OCI-M1 (cell line): Measurements from ENCODE around the gene CPLANE2.
A peak's percentile ranks its signal among the peaks of the same experiment; 100 is the strongest.
"Not testable (repeated sequence)": the region's sequence is repeated elsewhere in the genome, so short reads cannot be mapped to it uniquely, and the experiment has no call there.

Experiments used
- DNase-seq: peaks from one replicate; lab custom pipeline; 2025; lab: John Stamatoyannopoulos, UW

Gene CPLANE2, protein sequence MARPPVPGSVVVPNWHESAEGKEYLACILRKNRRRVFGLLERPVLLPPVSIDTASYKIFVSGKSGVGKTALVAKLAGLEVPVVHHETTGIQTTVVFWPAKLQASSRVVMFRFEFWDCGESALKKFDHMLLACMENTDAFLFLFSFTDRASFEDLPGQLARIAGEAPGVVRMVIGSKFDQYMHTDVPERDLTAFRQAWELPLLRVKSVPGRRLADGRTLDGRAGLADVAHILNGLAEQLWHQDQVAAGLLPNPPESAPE

DNA sequence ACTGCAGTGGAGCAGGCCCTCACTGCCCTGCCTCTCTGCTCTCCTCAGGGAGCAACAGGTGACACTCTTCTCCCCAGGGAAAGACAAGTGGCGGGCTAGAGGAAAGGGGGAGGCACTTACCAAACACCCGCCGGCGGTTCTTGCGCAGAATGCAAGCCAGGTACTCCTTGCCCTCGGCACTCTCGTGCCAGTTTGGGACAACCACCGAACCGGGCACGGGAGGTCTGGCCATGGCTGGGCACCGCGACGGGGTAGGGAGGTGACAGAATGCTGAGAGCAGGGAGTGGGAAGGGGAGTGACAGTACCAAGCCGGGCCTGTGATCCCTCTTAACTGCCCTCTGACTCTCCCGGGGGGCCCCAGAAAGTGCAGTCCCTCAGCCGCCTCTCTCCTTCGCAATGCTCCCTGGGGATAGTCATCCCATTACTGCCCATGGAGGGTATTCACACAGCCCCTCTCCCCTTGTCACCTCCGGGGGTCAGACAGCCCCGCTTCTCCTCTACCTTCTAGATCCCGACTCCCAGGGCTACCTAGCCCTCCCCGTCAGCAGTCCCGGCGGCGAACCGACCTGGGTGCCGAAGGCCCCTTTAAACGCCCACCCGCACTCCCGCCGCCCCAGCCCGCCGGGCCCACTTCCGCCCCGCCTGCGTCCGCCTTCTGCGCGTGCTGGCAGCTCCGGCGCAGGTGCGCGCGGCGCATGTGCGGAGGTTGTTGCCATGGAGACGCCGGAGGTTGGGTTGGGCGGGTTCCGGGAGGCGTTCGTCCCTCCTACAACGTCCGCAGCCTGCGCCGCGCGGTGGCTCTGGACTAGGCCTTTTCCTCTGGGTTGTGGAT is at the start of gene CPLANE2:
Gene CPLANE2 (minus strand): TSS at position 673 of the 832 bp plus-strand sequence. CDS start 441 bp downstream, at position 232.
- no peak for DNase-seq

DNA sequence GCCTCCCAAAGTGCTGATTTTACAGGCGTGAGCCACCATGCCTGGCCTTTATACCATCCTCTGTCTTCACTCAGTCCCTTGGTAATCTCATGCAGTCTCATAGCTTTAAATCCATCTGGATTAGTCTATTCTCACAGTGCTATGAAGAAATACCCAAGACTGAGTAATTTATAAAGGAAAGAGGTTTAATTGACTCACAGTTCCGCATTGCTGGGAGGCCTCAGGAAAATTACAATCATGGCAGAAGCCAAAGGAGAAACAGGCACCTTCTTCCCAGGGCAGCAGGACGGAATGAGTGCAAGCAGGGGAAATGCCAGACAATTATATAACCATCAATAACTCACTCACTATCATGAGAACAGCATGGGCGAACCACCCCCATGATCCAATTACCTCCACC is 49.1 kb upstream of the CPLANE2 start:
- DNase-seq: no peak

DNA sequence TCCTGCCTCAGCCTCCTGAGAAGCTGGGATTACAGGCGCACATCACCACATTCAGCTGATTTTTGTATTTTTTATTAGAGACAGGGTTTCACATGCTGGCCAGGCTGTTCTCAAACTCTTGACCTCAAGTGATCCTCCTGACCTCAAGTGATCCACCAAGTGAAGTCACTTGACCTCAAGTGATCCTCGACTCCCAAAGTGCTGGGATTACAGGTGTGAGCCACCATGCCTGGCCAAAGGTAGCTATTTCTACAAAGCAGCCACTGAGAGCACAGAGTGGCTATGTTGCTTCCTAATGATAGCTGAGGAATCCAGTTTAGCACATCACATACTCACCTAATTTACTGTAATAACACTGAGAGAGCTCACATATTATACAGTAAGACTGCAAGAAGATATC is 44.8 kb upstream of the CPLANE2 start:
- no peak for DNase-seq

DNA sequence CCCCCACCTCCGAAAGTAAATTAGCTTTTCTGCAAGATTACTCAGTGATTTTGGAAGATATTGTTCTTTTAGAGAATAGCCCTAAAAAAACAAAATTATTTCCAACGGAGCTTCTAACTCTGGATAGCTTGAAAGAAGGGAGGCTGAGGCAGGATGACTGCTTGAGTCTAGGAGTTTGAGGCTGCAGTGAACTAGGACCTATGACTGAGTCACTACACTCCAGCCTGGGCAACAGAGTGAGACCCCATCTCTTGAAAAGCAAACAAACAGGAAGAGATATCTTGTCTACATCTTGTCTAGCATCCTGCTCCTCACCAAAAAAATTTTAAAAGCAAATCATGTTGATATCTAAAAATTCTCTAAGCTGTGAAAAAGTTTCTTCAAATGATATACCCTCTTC is 42.2 kb upstream of the CPLANE2 start:
- DNase-seq: no peak

DNA sequence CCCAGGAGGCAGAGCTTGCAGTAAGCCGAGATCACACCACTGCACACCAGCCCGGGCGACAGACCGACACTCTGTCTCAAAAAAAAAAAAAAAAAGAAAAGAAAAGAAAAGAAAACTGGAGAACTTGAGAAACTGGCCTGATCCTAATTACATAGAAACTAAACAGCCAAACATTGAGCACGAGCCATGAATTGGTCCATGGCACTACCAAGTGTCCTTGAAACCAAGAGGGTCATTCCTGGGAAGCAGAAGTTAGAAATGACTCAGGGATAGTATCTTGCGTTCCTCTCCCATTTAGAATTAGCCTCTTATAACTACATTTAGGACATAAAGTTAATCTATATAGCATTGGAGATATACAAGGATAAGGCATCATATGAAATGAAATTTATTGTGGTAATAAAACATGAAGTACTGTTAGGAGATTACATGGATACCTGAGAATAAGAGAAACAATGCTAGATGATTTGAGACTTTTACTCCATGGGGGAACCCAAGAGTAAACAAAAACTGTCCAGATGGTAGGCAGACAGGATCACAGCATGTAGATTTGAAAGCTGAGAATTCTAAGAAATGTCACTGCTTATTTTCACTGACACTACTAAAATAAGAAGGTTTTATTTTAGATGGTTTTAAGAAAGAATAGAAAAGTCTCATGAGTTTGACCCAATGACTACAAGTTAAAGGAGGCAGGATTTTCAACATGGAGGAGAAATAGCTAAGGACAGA is 39.5 kb upstream of the CPLANE2 start:
- no peak for DNase-seq

DNA sequence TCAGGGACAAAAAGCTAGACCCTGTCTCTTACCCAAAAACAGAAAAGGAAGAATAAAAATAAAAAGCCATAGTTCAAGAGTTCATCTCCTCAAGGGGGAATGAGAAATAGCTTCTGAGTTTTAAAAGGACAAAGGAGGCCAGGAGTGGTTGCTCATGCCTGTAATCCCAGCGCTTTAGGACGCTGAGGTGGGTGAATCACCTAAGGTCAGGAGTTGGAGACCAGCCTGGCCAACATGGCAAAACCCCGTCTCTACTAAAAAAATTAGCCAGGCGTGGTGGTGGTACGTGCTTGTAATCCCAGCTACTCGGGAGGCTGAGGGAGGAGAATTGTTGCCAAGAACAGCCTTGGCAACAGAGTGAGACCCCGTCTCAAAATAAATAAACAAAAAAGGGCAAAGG is 38.6 kb upstream of the CPLANE2 start:
- DNase-seq: no peak

DNA sequence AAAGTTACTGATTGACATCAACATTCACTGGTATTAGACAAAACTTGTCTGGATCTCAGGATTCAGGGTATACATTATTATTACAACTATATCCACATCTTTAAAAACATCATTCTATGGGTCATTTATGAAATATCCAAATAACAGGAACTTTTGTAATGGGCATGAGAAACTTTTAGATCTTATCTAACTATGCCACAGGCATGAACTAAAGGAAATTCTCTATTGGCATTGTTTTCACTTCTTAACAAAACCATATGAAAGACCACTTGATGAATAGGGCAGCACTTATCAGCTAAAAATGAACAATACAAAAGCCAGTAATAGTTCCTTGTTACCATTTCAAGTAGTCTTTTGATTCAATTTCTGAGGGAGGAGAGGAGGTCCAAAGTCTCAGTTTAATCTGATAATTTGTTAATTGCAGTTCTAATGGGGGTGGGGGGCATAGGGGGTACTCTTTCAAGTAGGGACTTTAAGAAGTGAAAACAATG is 30.8 kb upstream of the CPLANE2 start:
- DNase-seq: peak; percentile 26

DNA sequence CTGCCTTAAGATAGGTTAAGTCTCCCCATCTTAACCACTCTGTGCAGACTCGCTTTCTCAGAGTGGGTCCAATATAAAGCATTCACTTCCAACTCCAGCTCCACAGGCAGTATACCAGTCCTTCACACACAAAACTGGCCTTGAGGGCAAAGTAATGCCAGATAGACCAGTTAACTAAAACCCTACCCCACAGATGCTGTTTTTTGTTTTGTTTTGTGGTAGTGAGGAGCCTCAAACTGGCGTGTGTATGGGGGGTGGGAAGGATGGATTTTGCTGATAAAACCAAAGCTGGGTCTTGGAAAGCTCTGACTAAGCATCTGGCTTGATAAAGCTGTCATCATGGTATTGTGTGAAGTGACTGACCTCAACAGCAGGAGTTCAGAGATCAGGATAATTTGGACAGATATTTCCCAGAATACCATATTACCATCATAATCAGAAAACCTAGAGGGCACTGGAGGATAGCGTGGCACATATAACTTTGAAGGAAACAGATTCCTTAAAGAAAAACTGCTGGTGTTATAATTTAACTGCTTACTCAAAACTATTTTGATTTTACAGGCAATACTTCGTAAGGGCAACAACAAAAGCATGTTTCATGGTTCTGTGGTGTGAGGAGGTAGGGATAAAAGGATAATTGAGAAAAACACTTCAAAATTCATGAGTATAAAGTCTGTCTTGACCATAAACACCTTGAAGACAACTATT is 29.6 kb upstream of the CPLANE2 start:
- peak; percentile 94 for DNase-seq

DNA sequence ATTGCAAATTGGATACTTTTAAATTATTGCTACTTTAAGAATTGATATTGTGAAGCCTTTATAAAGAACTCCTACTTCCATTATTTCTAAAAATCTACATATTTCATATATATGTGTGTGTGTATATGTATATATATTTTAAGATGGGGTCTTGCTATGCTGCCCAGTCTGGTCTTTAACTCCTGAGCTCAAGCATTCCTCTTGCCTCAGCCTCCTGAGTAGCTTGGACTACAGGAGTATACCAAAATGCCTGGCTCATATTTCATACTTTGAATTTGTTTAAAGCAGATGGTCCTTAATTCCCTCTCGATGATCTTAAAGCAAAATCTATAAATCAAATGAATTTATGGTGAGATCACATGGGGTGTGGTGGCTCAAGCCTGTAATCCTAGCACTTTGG is 25.1 kb upstream of the CPLANE2 start:
- no peak for DNase-seq

DNA sequence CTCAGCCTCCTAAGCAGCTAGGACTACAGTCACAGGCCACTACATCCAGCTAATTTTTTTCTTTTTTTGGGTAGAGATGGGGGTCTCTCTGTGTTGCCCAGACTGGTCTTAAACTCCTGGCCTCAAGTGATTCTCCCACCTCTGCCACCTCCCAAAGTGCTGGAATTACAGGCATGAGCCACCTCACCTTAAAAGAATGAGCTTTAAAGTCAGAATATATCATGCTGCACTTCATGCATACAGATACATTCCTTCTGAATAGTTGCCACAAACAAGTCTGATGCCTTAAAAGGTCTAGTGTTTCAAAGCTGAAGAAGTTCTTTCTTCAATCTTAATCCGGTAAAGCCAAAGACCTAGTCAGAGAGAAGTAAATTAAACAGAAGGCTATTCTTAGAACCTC is 23.8 kb upstream of the CPLANE2 start:
- DNase-seq: no peak

DNA sequence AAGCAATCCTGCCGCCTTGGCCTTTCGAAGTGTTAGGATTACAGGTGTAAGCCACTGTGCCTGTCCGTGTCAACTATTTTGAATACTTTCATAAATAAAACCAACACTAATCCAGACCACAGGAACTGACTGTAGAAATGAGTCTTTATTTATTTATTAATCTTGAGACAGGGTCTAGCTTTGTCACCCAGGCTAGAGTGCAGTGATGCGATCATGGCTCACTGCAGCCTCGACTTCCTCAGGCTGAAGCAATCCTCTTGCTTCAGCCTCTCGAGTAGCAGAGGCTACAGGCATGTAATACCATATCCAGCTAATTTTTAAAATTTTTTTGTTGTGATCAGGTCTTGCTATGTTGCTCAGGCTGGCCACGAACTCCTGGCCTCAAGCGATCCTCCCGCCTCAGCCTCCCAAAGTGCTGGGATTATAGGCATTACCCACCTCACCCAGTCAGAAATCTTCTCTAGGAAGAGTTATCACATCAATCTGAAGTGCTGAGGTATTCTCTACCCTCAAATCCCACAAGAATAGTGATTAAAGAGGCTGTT is 21.7 kb upstream of the CPLANE2 start:
- no peak for DNase-seq

DNA sequence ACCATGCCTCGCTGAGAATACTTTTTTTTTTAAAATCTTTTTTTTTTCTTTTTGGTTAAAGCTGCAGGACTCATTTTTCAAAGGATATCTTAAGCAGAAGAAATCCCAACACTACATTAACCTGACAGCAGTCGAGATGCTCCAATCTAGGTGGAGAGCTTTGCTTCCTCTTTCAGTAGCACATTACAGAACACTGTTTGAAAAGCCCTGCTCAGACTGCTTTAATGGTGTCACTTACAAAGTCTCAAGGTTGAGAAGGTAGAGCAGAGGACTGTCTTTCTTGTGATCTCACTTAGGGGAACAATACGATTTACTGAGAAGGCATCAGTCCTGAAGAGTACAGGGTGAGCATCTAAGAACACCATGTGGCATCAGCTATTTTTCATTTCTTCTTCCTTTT is 21.0 kb upstream of the CPLANE2 start:
- no peak for DNase-seq

DNA sequence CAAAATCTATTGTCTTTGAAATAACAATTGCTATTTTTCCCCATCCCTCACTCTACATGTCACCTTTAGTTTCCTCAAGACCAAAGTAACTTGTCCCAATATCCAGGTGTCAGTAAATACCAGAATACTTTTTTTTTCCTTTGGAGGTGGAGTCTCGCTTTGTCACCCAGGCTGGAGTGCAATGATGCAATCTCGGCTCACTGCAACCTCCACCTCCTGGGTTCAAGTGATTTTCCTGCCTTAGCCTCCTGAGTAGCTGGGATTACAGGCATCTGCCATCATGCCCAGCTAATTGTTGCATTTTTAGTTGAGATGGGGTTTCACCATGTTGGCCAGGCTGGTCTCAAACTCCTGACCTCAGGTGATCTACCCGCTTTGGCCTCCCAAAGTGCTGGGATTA is 20.6 kb upstream of the CPLANE2 start:
- not testable (repeated sequence) for DNase-seq

DNA sequence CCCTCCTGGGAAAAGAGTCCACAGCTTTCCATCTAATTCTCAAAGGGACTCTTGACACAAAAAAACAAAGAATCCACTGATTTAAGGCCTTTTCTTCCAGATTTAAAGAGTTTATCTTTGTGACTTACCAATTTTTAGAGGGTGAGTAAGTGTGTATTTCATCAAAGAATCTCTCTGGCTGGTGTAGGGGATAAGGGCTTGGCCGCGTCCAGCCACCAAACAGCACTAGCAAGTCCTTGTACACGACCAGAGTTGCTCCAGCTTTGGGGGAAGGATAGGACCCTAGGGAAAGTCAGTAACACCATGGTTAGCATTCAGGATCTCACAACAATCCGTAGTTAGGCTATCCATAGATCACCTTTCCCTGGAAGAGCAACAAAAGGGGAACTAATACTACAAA is 19.5 kb upstream of the CPLANE2 start:
- no peak for DNase-seq

DNA sequence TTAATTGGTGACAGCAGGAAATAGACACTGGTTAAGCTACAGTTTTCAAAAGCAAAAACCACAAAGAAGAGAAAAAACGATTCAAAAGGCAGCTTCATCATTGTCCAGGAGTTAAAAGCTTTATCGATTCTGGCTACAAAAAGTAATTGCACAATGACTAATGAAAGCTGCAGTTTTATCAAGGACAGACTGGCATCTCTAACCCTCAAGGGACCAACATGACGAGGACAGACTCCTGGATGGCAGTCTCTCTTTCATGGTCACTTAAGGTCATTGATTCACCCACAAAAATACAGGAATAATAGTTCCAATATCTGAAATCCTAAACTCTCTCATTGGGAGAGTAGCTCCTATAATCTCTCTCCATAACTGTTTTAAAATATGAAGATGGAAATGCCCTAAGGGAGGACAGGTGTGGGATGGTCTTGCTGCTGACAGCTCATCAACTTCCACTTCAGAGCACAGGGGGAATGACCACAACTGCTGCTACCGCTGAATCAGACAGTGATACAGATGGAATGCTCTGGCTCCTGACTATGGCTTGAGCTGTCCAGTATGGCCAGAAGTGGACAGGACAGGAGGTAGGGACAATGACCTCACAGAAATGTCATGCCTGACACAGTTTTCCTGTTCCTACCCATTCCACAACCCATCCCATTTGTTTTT is 17.4 kb upstream of the CPLANE2 start:
- DNase-seq: no peak

DNA sequence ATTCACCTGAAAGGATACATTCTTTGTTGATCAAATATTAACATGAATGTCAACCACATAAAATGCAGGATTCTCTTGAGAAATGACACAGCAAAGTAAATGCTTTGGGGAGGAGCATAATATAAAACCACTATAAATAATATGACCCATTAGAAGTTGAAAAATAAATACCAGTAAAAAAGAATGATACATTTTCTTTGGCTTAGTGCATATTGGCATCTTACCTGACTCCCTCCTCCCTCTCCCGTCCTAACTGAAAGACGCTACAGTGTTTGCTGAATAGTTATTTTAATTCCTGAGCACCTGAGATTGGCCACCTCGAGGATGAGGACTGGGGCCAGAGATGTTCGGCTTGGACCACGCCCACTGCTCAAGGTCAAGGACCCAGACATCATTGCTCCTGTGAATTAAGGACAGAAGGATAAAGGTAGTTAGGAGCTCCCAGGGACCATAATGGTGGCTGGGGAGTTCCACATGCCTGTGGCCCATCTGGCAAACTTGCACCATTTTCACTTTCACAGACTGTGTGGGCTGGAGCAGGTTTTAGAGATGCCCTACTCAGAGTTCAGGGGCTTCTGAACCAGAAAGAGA is 16.4 kb upstream of the CPLANE2 start:
- no peak for DNase-seq

DNA sequence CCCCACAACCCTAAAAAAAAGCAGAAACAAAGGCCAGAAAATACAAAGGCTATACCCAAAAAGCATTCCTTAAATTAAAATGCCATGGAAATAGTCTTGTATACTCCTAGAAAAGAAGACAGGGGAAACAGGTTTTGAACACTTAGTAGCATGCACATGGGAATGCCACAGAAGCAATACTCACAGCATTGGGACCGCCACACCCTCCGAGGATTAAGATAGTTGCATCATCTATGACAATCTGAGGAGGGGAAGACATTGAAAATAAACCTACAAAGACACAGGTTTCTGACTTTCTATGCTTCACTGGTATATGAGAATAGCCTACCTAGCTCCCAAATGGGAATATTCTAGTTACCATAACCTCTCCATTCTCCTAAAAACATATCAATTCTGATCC is 15.9 kb upstream of the CPLANE2 start:
- no peak for DNase-seq

DNA sequence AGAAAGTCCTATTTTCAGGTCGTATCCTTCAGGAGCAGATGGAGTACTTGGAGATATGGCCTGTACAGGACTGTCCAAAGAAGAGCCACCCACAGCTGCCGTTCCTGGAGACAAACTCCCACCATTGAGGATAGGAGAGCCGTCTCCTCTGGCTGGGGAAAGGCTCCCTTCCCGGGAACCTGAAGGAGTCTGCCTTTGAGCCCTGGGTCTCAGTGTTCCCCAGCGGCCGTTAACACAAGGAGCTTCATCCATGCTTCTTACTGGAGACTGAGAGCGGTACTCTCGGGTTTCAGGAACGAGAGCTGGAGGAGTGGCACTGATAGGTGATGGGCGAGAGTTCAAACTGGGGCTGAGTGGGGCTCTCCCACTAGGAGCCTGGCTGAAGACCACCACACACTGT is 14.4 kb upstream of the CPLANE2 start:
- DNase-seq: no peak

DNA sequence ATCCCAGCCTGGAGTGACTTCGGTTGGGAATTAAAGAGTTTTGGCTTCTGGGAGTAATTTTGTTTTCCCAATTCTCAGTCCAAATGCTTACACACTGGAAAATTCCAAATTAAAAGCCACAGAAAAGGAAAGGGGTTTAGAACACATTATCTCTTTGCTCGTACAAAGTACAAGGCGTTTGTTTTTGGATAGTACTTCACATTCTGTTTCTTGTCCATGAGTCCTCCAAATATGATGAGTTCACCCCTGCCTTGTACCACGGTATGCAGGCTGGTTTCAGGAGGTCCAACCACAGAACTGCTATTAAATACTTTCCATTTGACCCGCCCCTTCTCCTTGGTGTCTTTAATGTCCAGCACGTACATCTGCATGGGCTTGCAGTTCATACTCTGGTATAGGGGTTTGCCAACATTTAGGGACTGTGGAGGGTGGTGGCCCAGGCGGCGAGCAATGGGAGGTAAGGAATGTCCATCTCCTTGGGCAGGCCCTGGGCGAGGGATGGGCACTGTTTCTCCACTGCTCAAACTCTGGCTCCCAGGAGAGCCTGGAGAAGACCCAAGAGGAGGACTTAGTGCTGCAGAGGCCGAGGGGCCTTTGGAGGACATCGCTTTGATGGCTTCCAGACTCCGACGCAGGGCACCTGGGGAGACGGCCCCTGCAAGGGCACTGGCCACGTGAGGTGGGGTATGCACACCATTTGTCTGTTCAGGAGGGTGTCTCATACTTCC is 13.7 kb upstream of the CPLANE2 start:
- no peak for DNase-seq

DNA sequence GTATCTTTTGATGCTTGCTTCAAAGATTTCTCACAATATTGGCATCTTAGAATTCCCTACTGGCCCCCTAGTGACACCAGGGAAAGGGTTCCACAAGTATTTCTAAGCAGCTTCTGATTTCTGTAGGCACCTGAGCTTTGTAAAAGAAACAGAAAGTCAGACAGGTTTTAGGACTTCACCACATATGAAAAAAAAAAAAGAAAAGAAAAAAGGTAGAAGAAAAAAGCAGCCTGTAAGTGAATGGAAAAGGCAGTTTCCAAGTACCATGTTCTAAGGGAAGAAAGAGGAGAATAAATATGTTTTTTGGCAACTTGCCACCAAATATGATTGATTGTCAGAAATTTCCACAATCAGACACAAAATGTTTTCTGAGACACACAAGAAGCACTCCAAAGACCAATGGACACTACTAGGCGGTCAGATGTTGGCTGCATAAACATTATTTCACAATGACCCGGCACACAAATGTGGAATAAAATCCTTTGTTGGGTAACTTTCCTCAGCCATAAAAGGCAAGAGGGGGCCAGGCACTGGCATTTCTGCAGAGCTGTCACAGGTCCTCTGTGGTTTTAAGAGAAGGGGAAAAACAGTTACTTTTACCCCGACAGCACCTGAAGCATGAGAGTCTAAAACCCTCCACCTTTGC is 12.7 kb upstream of the CPLANE2 start:
- DNase-seq: peak; percentile 61
